Left hindlimb (tissue), 1 donor: ENCODE results near the gene WDR18.

Source experiments
- DNase-seq: peaks from one replicate; pipeline ENCODE4 v3.0.0-alpha.2; 2018

Gene WDR18

GRCh38 chr19:966485-967088 is 17.6 kb upstream of the WDR18 start:
- no peak for DNase-seq

- DNase-seq: no peak
Observed at GRCh38 chr19:970695-971094, 13.4 kb upstream of the WDR18 start.

GRCh38 chr19:971795-972194 is 12.3 kb upstream of the WDR18 start:
- DNase-seq: no peak

- DNase-seq: no peak
Observed at GRCh38 chr19:972281-972680, 11.9 kb upstream of the WDR18 start.

GRCh38 chr19:973726-974563 is 10.2 kb upstream of the WDR18 start:
- DNase-seq: no peak

- DNase-seq: no peak
Observed at GRCh38 chr19:974564-975257, 9.4 kb upstream of the WDR18 start.

GRCh38 chr19:976476-976875 is 7.7 kb upstream of the WDR18 start:
- DNase-seq: no peak

GRCh38 chr19:977058-977464 is 7.1 kb upstream of the WDR18 start:
- DNase-seq: no peak

- DNase-seq: no peak
Observed at GRCh38 chr19:979318-979741, 4.8 kb upstream of the WDR18 start.

GRCh38 chr19:980133-980998 is 3.8 kb upstream of the WDR18 start:
- no peak for DNase-seq

- DNase-seq: peak; percentile 78
Observed at GRCh38 chr19:982567-983170, 1.5 kb upstream of the WDR18 start.

GRCh38 chr19:986083-986482 is 1.9 kb downstream of the WDR18 start:
- DNase-seq: no peak

GRCh38 chr19:988081-988480 is 3.9 kb downstream of the WDR18 start:
- no peak for DNase-seq

GRCh38 chr19:988510-988909 is 4.4 kb downstream of the WDR18 start:
- DNase-seq: no peak

- DNase-seq: no peak
Observed at GRCh38 chr19:989381-990081, 5.4 kb downstream of the WDR18 start.

- no peak for DNase-seq
Observed at GRCh38 chr19:990119-990571, 6.0 kb downstream of the WDR18 start.

GRCh38 chr19:990746-991145 is 6.6 kb downstream of the WDR18 start:
- no peak for DNase-seq

GRCh38 chr19:991174-991931 is 7.2 kb downstream of the WDR18 start:
- peak; percentile 43 for DNase-seq

GRCh38 chr19:991932-992669 is 8.0 kb downstream of the WDR18 start:
- peak; percentile 31 for DNase-seq

- DNase-seq: no peak
Observed at GRCh38 chr19:992670-993055, 8.5 kb downstream of the WDR18 start.
